ENCODE results near the gene HDAC4. TPM values are rescaled to one million over a fixed set of nuclear protein-coding genes. Genes with fewer than 3 reads are reported as not detected.
"Not testable (repeated sequence)": the region's sequence is repeated elsewhere in the genome, so short reads cannot be mapped to it uniquely, and the experiment has no call there.

HDAC4 gene
- polyA plus RNA-seq, 1 experiment, result 8.9 TPM

DNA sequence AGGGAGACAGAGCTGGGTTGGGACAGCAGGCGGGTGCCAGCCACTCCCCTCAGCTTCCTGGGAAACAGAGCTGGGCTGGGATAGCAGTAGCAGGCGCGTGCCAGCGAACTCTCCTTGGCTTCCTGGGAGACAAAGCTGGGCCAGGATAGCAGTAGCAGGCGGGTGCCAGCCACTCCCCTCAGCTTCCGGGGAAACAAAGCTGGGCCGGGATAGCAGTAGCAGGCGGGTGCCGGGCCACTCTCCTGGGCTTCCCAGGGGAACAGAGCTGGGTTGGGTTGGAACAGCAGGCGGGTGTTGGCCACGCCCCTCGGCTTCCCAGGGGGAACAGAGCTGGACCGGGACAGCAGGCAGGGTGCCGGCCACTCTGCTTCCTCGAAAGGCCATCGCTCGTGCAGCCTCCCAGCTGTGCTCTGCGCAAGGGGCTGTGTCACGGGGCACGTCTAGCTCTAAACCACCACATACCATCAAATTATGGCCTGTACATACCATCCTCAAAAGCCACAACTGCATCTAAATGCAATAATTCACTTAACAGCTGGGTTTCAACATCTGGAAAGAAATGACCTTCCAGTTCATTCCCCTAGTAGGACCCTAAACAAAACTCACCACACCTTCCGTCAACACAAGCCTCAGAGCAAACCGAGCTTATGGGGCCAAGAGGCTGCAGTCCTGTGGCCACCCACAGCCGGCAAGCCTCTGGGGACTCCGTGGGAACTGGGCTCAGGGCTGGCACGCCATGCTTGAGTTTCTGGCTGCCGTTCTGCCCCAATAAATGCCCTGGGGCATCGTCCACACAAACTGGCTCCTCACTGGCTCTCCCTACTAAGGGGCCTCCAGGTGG lies 324.7 kb downstream of the HDAC4 start:
- ChIA-PET CTCF (no interaction called here), POLR2A (no interaction called here)
- Histone ChIP-seq H3K27ac (ENCODE audit: low read depth, low read length) (no peak overlapping the region), H3K27me3 (ENCODE audit: control insufficient read depth, insufficient read depth, low read length) (no peaks in the 10 kb centered on the region), H3K9me3 (ENCODE audit: control insufficient read depth, insufficient read depth, low read length) (peaks cover 8% of the 10 kb centered on the region), H3K4me3 (ENCODE audit: low read depth, low read length) (no peak overlapping the region)
- TF ChIP-seq, protein P1, sequence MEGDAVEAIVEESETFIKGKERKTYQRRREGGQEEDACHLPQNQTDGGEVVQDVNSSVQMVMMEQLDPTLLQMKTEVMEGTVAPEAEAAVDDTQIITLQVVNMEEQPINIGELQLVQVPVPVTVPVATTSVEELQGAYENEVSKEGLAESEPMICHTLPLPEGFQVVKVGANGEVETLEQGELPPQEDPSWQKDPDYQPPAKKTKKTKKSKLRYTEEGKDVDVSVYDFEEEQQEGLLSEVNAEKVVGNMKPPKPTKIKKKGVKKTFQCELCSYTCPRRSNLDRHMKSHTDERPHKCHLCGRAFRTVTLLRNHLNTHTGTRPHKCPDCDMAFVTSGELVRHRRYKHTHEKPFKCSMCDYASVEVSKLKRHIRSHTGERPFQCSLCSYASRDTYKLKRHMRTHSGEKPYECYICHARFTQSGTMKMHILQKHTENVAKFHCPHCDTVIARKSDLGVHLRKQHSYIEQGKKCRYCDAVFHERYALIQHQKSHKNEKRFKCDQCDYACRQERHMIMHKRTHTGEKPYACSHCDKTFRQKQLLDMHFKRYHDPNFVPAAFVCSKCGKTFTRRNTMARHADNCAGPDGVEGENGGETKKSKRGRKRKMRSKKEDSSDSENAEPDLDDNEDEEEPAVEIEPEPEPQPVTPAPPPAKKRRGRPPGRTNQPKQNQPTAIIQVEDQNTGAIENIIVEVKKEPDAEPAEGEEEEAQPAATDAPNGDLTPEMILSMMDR (IDR thresholded peaks at IDR 0.05; ENCODE audit: low read depth, low read length), result no peak
- DNase-seq (ENCODE audit: low read depth, low spot score), result no peak

DNA sequence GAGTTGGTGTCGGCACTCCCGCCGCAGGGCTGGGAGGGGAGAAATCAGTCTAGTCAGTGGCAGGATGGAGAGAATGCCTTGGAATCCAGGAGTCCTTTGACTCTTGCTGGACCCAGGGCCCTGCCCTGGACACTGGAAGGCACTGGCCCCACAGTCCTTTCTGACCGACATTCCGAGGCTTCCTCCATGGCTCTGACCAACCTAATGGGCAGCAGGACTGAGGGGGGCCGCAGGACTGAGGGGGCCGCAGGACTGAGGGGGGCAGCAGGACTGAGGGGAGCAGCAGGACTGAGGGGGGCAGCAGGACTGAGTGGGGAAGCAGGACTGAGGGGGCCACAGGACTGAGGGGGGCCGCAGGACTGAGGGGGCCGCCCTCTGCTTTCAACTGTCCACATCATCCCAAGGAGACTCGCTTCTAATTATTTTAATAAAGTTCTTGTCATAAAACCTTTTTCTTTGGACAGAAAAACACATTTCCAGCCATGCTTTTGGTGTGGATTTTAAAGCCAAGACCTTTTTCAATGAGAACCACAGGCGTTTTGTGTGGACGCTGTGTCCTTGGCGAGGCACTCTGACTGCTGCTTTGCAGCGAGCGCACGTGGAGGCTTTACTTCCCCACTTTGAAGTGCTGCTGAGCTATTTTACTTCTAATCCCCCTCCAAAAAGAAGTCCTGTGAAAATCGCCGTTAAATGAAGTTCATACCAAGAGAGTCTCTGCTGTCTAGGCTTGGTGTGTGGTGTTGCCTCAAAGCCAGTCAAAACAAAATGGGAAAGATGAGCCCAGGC lies 326.9 kb downstream of the HDAC4 start:
- no peak overlapping the region for H3K27ac ChIP-seq (ENCODE audit: low read depth, low read length)
- TF ChIP-seq, protein P1 (IDR thresholded peaks at IDR 0.05; ENCODE audit: low read depth, low read length), result no peak
- ChIA-PET POLR2A (no interaction called here), CTCF (no interaction called here)
- H3K27me3 ChIP-seq (ENCODE audit: control insufficient read depth, insufficient read depth, low read length), result no peaks in the 10 kb centered on the region
- H3K9me3 ChIP-seq (ENCODE audit: control insufficient read depth, insufficient read depth, low read length), result peaks cover 15% of the 10 kb centered on the region
- no peak overlapping the region for H3K4me3 ChIP-seq (ENCODE audit: low read depth, low read length)
- DNase-seq (ENCODE audit: low read depth, low spot score), result no peak

DNA sequence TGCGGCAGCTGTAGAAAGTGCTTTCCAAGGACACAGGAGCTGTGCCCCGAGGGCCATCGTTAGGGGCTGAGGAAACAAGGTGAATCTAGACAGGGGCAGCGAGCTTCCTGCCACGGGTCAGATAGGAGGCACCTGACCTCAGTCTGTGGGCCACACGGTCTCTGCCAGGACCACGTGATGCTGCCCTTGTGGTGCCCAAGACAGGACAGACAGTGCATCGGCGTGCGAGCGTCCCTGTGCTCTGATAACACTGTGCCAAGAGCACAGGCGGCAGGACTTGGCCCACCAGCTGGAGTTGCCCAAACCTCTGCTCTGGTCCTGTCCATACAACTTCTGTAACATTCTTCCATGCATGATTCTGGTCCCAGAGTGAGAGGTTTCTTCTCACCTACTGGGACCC lies 327.6 kb downstream of the HDAC4 start:
- Histone ChIP-seq H3K9me3 (ENCODE audit: control insufficient read depth, insufficient read depth, low read length) (peaks cover 19% of the 10 kb centered on the region), H3K4me3 (ENCODE audit: low read depth, low read length) (no peak overlapping the region), H3K27ac (ENCODE audit: low read depth, low read length) (no peak overlapping the region), H3K27me3 (ENCODE audit: control insufficient read depth, insufficient read depth, low read length) (no peaks in the 10 kb centered on the region)
- TF ChIP-seq, protein P1 (IDR thresholded peaks at IDR 0.05; ENCODE audit: low read depth, low read length), result no peak
- DNase-seq (ENCODE audit: low read depth, low spot score), result no peak
- ChIA-PET POLR2A (no interaction called here), CTCF (no interaction called here)

DNA sequence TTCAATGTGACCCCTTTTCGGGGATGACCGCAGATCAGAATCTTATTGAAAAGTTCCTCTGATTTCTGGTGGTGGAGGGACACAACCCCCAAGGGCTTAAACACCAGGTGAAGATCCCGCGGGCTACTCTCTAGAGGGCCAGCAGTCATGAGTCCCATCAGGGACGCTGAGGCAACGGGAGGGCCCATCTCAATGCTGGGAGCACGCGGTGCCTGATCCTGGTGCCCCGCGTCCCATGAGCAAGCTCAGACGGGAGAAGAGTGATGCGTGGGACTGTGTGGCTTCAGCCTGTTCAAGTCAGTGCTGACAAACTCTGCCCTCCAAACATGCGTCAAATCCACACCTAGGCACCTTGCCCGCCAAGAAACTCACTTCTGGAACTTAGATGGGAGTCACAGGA lies 328.0 kb downstream of the HDAC4 start:
- ChIA-PET CTCF (no interaction called here), POLR2A (no interaction called here)
- DNase-seq (ENCODE audit: low read depth, low spot score), result no peak
- Histone ChIP-seq H3K9me3 (ENCODE audit: control insufficient read depth, insufficient read depth, low read length) (peaks cover 22% of the 10 kb centered on the region), H3K4me3 (ENCODE audit: low read depth, low read length) (no peak overlapping the region), H3K27me3 (ENCODE audit: control insufficient read depth, insufficient read depth, low read length) (no peaks in the 10 kb centered on the region), H3K27ac (ENCODE audit: low read depth, low read length) (no peak overlapping the region)
- TF ChIP-seq, protein P1 (IDR thresholded peaks at IDR 0.05; ENCODE audit: low read depth, low read length), result no peak

DNA sequence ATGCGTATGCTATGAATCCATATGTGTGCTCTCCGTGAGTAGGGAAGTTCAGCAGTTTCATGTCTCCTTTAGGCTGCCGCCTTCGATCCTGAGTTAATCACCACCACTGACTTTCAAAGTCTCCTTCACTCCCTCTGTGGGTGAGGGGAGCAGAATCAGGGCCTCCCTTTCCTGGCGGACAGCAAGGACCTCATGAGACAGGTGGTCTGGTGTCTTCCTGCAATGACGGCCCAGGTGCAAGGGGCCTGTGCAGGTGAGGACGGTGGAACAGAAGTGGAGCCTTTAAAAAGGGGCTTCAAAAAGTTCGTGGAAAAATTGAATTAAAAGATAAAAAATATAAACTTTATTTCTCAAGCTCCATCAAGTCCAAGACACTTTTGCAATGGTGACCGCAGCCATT lies 330.4 kb downstream of the HDAC4 start:
- CTCF ChIA-PET, result no interaction called here
- TF ChIP-seq, protein P1 (IDR thresholded peaks at IDR 0.05; ENCODE audit: low read depth, low read length), result no peak
- Histone ChIP-seq H3K27me3 (ENCODE audit: control insufficient read depth, insufficient read depth, low read length) (no peaks in the 10 kb centered on the region), H3K4me3 (ENCODE audit: low read depth, low read length) (no peak overlapping the region), H3K9me3 (ENCODE audit: control insufficient read depth, insufficient read depth, low read length) (peaks cover 22% of the 10 kb centered on the region), H3K27ac (ENCODE audit: low read depth, low read length) (no peak overlapping the region)
- DNase-seq (ENCODE audit: low read depth, low spot score), result no peak
- POLR2A ChIA-PET, result no interaction called here

DNA sequence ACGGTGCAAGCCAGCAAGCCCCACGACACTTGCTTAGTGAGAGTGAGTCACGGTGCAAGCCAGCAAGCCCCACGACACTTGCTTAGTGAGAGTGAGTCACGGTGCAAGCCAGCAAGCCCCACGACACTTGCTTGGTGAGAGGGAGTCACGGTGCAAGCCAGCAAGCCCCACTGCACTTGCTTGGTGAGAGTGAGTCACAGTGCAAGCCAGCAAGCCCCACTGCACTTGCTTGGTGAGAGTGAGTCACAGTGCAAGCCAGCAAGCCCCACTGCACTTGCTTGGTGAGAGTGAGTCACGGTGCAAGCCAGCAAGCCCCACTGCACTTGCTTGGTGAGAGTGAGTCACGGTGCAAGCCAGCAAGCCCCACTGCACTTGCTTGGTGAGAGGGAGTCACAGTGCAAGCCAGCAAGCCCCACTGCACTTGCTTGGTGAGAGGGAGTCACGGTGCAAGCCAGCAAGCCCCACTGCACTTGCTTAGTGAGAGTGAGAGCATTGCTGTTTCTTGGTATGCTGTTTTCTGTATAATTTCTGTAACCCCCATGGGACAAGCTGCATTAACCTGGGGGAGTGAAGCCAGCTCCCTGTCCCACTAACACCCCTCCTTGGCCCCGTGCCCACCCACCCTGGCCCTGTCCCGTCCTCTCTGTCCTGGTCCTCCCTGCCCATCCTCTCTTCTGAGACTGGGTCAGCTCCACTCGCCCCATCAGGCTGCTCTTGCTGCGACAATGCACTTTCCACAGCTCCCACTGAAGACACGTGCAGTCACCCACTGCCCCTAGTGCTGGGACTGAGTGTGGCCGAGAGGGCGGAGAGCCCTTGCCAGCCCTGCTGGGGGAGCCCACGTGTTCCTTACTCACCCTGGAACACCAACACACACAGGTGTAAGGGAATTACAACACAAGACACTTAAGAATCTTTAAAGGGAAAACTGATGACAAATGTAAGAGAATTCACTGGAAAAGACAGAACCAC lies 331.2 kb downstream of the HDAC4 start:
- CTCF ChIA-PET; DNase-seq (ENCODE audit: low read depth, low spot score): not testable (repeated sequence)

More for the DNA sequence above, 331.2 kb downstream of the HDAC4 start:
- POLR2A ChIA-PET; H3K27ac ChIP-seq (ENCODE audit: low read depth, low read length); H3K27me3 ChIP-seq (ENCODE audit: control insufficient read depth, insufficient read depth, low read length); H3K4me3 ChIP-seq (ENCODE audit: low read depth, low read length): not testable (repeated sequence)
- H3K9me3 ChIP-seq (ENCODE audit: control insufficient read depth, insufficient read depth, low read length), result peaks cover 22% of the 10 kb centered on the region

All from AG04450 (cell line).